GM19372 (cell line): ENCODE measurements around the gene CASP3.
A peak's percentile ranks its signal among the peaks of the same experiment; 100 is the strongest.

Source experiments
- ATAC-seq: cut with Tn5 transposase; IDR thresholded peaks from one replicate; pipeline ENCODE4 v1.9.1; 2021; ENCODE audit warnings: mild to moderate bottlenecking, low read depth, moderate library complexity; ENCODE audit not compliant: unreplicated experiment

The CASP3 gene

DNA sequence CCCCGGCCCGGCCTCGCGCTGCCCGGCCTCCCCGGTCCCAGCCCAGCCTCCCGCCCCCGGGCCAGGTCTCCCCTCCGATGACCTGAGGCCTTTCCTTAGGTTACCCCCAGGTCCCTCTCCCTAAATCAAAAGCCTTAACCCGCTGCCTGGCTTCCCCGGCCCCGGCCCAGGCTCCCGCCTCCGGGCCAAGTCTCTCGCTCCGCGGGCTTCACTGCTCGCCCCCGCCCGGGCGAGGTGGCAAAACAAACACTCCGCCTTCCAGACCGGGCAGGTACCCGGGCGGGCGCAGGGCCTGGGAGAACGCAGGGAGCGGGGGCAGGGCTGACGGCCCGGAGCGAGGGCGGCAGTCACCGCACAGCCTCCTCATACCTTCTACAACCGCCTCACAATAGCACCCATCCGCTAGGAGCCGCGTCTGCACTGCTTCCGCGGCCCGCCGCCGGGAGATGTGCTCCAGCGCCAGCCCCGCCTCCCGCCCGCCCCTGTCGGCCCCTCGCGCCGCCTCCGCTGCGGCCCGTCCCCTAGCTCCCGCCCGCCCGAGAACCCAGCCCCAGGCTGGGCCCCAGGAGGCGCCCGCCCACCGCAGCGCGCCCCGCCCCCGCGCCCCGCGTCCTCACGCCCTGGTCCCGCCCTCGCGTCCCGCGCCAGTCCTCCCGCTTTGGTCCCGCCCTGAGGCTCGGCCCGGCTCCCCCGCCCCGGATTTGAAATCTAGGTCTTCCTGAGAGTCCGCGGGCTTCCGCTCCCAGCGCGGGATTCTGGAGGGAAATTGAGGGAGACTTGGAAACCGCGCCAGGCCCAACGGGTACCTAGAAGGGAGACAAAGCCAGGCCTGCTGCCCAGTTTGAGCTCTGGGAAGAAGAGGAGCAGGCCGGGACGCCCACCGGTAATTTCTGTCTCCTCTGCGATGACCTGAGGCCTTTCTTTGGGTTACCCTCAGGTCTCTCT is at the start of gene CASP3, which contains the start of gene PRIMPOL:
Gene CASP3, minus strand, starts transcription at position 422 of the 945 bp plus-strand sequence. CDS start 10,994 bp downstream, outside the sequence.
Gene PRIMPOL, plus strand, starts transcription at position 713 of the 945 bp plus-strand sequence. CDS start 7,403 bp downstream, outside the sequence.
- ATAC-seq: peak; percentile 81

DNA sequence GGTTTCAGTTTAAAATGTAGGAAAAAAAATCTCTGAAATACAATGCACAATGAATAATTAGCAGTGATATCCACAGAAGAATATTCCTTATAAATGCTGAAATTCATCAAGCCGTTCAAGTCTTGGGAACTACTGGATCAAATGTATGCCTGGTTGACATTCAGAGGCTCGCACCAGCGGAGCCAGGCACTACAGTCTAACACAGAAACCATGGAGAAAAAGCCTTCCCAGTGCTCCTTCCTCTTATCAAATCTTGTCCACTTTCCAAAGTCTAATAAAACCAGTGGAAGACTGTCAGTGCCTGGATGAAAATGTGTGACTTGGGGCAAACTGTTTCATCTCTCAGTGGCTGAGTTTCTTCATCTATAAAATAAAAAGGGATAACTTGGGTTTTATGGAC is 48.7 kb upstream of the CASP3 start:
- no peak for ATAC-seq

DNA sequence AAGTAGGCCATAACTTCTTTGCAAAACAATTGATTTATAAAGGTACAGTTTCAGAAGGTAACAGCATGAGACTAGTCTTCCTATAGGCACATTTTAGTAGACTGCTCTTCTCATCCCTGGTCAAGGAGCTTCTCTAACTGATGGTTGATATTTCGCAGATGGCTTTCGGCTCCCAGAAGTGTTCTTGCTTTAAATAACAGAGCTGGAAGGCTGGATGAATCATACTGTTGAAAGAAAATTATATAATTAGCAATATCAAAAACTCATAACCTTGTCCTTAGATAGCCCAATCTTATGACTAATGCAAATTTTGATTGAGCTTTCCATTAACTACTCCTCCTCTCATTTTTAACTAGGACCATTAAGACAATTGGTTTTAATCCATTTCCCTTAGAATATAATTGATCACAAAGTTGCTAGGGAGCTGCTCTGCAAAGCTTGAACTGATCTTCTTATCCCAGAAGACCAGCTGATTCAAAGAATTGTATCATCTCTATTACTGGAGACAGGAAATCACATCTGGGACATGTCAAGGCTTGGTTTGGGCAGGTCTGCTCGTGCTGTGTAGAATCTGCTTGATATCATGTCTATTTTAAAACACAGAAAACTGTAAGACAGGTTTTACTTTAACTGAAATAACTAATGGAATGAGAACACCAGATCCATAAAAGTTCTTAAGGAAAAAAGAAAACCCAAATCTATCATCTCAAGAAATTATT is 46.1 kb upstream of the CASP3 start:
- no peak for ATAC-seq

DNA sequence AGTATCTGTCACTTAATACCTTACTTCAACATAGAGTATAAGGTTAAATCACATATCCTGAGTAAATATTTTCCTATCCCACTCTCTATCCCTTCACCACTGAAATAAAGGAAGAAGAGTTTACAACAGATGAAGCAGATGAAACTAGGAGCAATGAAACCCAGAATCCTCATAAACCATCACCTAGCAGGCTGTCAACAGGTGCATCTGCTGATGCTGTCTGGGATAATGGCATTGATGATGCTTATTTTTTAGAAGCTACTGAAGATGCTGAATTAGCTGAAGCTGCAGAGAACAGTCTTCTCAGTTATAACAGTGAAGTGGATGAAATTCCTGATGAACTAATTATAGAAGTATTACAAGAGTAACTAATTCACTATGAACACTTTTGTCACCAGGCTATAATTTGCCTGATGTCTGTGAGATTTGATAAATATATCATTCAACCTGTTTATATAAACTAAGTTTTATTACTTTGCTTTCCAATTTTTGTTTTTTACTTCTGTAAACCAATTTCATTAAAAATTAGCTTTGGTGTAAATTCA is 45.2 kb upstream of the CASP3 start:
- ATAC-seq: no peak

DNA sequence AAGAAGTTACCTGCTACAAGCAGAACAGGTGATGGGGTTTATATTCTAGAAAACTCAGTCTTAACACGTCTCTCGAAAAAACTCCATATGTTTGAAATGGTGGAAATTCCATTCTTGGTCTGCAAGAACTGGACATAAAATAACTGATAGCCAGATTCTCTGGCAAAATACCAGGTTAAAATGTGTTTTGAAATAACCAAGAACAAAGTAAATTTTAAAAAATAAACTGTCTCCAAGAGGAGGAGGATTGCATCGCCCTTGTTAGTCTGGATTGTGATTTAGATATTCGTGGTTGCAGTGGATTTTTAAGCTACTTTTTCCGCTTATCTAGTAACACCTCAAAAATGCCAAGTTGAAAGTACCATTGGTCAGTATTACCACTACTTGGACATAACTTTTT is 43.8 kb upstream of the CASP3 start:
- no peak for ATAC-seq

DNA sequence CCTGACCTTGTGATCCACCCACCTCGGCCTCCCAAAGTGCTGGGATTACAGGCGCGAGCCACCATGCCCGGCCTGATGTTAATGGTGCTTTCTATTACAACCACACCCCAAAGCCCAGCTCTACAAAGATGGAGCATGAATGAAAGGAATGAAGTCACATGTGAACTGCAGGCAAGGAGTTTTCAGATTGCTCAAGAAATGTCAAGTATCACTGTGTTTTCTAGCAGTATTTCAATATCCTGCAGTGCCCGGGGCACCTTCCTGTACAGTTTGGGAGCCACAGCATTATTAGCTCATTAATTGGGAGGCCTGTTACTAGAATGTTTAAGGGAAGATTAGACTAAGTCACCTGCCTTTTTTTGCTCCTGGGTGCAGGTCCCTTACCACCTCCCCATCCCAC is 40.4 kb upstream of the CASP3 start:
- no peak for ATAC-seq

DNA sequence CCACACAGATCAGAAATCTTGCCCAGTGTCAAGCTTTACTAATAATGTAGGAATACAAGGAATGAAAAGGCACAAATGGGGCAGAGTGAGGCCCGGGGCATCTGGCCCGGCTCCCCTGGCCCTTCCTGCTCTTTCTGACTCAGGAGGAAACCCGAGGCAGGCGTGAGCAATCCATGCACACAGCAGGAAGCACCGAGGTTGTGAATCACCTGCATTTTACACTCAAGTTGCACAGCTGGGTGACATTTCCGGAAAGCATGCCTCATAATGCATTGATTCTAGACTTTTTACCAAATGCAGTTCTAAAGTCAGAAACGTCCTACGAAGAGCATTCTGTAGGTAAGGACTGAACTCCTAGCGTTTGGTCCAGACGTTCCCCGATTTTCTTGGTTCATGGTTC is 39.2 kb upstream of the CASP3 start:
- ATAC-seq: no peak

DNA sequence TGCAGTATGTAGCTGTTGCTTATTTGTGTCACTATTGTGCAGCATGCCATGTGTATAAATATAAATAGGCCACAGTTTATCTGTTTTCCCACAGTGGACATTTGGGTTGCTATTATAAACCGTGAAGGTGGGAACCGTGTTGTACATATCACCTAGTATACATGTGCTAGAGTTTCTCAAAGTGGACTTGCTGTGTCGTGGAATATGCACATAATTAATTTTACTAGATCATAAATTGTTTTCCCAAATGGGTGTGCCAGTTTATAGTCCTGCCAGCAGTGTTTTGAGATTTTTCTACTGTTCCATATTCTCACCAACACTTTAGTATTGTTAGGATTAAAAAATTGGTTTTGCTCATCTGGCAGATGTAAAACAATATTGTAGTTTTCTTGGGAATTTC is 38.8 kb upstream of the CASP3 start:
- no peak for ATAC-seq

DNA sequence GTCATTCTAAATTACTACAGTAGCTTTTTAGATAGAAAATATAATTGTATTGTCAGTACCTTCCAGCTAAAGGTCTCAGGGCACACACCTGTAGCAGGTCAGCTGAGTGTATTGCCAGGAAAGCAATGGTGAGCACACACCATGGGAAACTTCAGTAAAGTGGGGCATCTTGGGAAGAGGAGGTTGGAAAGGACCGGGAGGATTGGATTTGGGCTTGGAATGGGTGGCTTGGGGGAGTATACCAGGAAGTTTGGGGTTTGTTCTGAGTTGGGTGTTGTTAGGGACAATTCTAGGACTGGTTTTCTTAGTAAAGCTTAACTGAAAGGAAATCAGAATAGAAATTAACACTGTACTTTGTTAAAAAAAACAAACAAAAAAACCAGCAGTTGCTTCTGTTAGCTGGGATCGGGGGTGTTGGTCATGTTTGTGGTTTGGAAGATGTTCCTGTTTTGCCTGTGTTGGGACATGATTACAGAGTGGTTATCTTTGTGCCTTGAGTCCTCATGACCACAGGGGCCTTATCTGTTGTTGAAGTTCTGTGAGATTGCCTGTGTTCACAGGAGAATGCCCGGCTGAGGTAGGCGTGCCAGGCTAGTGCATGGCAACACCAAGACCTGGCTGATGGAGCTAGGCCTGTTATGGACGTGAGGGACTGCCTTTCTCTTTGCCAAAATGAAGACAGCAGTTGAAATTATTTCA is 35.4 kb upstream of the CASP3 start:
- no peak for ATAC-seq

DNA sequence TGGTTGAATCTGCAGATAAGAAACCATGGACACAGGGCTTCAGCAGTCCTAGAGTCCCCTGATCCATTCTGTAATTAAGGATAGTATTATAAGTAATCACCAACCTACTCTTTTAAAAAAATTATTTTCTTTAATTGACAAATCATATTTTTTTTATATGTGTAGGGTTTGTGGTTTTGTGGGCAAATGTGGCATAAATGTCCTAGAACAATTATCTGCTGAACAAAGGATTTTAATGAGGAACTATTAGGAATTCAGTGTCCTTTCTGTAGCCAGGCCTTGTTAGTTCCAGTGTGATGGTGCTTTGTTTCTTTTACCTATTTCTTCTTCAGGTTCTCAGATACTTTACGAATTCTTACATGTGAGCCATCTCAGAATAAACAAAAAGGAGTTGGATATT is 32.7 kb upstream of the CASP3 start:
- no peak for ATAC-seq

DNA sequence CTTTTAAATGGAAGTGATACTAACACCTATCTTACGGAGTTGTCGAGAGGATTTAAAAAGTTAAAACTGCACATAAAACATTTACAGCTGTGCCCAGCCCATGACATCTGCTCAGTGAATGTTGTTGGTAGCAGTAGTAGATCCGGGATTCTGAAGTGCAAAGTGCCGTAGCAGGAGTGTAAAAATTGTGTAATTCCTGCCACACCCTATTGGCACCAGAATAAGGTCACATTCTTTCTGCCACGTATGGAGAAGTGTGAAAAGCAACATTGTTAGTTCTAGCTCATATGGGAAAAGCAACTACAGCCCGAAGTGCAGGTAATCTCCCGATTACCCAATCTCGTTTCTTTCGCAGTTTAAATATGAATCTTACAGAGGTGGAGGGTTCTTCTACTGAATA is 31.5 kb upstream of the CASP3 start:
- ATAC-seq: no peak

DNA sequence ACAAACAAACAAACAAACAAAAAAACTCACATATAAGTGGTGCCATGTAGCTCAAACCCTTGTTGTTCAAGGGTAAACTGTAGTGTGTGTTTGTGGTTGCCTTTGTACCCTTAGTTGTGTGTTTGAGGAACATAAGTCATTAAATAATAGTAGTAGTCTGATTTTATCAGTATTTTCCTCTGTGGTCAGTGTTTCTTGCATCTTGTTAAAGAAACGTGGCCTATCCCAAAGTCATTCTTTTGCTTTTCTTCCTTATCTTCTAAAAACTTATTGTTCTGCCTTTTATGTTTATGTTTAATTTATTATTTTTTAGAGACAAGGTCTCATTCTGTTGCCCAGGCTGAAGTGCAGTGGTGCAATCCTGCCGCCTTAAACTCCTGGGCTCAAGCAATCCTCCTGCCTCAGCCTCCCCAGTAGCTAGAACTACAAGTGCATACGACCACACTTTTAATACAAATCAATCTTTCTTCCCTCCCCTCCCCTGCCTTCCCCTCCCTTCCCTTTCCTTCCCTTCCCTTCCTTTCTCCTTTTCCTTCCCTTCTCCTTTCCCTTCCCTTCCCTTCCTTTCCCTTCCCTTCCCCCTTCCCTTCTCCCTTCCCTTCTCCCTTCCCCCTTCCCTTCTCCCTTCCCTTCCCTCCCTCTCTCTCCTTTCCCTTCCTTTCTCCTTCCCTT is 26.7 kb upstream of the CASP3 start:
- no peak for ATAC-seq

DNA sequence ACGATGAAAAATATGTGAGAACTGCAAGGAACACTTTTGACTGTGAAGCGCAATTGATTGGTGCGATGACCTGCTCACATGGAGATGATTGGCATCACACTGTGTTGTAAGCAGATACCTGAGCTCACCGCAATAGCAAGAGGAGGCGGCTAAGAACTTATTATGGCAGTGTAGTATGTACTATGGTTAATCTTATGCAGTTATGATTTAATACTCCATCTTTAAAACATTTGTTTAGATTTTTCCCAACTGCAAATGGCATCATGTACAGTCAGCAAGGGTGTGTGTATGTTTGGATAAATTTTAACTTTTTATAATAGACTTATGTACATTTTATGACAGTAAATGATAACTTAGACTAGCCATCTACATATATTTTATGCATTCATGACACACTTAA is 25.8 kb upstream of the CASP3 start:
- no peak for ATAC-seq

DNA sequence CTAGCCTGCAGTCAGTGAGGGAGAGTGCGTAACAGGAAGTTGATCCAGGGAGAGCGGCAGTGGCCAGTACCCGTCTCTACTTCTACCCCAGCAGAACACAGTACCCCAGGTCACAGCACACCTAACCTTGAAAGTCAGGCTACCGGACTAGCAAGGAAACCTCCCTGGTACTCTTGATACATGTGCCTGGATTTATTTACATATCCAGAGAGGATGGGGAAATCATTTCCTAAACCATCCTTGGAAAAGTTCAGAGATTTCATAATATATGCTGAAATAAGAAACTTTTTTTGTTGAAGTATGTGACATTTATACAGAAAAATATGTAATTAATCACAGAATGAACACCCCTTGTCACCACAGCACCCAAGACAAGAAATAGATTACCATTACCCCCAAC is 24.8 kb upstream of the CASP3 start:
- no peak for ATAC-seq

DNA sequence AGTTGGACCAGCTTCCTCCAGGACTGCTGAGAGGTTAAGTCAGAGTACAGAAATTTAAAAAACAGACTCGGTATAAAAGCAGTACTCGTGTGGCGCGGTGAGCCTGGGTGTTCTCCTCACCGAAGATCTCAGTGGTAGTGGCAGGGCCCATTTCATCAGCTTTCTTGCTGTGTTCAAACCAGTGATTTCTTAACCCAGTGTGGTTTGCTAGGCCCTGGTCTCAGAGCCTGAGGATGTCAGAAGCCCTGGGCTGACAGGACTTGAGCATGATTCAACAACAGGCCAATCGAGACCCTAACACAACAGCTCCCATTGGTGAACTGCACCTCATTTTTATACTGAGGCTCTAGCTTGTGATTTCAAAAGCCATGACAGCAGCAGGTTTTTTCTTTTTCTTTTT is 23.5 kb upstream of the CASP3 start:
- no peak for ATAC-seq

DNA sequence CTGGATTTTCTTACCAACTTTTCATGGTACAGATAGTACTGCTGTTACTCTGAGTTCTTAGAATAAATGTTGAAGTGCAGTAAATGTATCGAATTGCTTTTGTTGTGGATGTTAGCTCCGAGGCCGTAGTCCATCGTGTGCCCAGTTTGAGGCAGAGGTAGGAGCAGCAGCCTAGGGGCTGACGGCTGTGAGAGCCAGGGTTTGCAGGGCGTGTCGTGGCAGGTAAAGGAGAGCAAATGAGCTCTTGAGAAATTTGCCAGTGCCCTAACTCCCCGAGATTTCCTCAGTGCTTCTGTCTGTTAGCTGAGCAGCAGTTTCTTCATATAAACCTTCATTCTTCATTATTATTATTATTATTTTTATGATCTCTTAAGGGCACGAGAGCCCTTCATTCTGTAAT is 21.9 kb upstream of the CASP3 start:
- no peak for ATAC-seq

DNA sequence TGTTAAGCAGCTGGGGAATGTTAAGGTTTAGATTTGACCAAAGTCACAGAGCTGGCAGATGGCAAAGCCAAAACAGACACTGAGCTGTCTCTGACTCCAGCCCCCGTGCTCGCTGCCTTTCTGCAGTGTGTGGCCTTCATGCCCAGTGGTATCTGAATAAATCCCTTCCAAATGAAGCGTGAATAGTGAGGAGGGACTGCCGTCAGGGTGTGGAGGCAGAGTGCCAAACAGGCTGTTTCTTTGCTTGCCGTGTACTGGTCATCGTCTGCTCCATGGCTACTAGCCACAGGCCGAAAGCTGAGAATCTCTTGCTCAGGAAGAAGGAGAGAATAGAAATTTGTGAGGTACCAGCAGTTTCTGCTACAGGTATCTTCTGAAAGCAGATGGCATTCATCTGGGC is 20.0 kb upstream of the CASP3 start:
- no peak for ATAC-seq

DNA sequence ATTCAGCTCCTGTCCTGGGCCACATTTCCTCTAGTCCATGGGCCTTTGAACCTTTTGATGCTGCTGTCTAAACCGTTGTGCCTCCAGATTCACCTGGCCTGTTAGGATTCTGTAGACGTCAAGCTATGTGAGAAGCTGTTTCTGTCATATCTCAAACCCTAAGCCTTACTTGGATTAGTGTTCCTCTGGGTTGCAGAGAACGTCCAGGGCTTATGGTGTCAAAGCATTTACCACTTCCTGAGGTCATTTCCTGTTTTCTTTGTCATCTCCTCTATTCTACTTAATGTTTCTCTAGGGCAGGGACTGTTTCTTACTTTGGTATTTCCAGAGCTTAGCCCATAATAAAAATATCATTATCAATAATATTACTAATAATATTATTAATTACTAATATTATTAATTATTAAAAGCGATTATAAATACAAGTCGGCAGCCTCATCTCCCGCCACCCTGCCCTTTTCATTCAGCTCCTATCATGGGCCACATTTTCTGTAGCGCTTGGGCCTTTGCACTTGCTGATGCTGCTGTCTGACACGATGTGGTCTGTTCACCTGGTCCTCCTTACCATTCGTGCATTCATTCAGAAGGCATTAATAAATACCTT is 19.4 kb upstream of the CASP3 start:
- ATAC-seq: no peak

DNA sequence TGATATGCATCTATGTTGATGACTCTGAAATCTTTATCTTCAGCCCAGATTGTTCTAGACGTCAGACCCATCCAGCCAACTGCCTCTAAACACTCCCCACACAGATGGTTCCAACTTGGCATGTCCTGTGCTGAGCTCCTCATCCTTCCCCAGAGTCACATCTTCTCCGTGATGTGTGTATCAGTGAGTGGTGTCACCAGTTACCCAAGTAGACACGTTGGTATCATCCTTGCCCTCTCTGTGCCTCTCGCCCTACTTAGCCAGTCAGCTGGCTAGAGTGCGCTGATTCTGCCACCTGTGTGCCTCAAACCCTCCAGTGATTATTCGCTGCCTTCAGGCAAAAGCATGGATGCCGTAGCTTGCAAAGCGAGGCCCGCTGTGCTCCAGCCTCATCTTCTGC is 18.8 kb upstream of the CASP3 start:
- ATAC-seq: no peak

DNA sequence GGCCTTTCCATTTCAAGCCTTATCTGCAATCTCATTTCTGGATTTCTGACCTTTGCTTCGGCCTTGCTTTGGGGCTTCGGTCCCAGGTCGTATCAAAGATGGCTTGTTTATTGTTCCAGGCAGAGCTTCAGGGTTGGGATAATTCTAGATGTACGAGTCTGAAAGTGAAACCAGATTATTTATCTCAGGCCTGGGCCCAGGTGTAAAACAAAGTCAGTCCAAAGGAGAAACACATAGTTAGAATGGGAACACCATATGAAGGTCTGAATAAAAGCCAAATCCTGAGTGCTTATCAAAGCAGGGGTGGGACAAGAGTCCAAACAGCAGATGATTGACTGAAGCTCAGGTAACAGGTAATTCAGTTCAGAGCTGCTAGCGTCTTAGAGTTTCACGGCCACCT is 17.4 kb upstream of the CASP3 start:
- ATAC-seq: no peak
